GM19025 (cell line): ENCODE measurements around the gene NSFL1C.

Experiments
- ATAC-seq: cut with Tn5 transposase; IDR thresholded peaks from one replicate; pipeline ENCODE4 v1.9.1; 2021; ENCODE audit warnings: mild to moderate bottlenecking, low read depth, moderate library complexity; ENCODE audit not compliant: unreplicated experiment

The NSFL1C gene

GRCh38 chr20:1394686-1395085 is 72.0 kb downstream of the NSFL1C start:
- ATAC-seq = no peak

- no peak for ATAC-seq
Observed at GRCh38 chr20:1393507-1393882, 73.2 kb downstream of the NSFL1C start.

GRCh38 chr20:1392693-1393506 is 73.7 kb downstream of the NSFL1C start, which contains the start of gene FKBP1A:
Gene FKBP1A (minus strand): TSS chr20:1393054. CDS start chr20:1392998, 56 bp downstream.
- peak; percentile 97 for ATAC-seq

- peak; percentile 25 for ATAC-seq
Observed at GRCh38 chr20:1392443-1392692, 74.3 kb downstream of the NSFL1C start.
